ENCODE data around the gene ARHGDIG.

- no peak for TF ChIP-seq POLR2AphosphoS5 (IDR thresholded peaks at IDR 0.05; ENCODE audit: low read depth, low read length)
- TF ChIP-seq REST (IDR thresholded peaks at IDR 0.05; ENCODE audit: insufficient read depth in 1 of 2, low read depth in 2 of 2, low read length in 2 of 2): no peak
- TF ChIP-seq TAF1 (IDR thresholded peaks at IDR 0.05; ENCODE audit: borderline replicate concordance, insufficient read depth, low read length): no peak
These were observed 25.2 kb upstream of the ARHGDIG start for GRCh38 chr16:255183-255582.
